T-helper 1 cell treated with Interleukin-12 subunit alpha and Interleukin-12 subunit beta and Interleukin-4 antibody, amounts not matched to agents 30 ng/mL and 1 ng/mL, for 36 hours (primary cell): Measurements from ENCODE around the gene LSAMP. TPM values are rescaled to one million over a fixed set of nuclear protein-coding genes. Genes with fewer than 3 reads are reported as not detected.

Experiments used
- intact Hi-C: fragments of 100-400 bp; cut with micrococcal nuclease; formaldehyde crosslinking; loops from one replicate; pipeline ENCODE4 v1.15.1; 2024
- total RNA-seq: library from RNA; stranded (reverse); gene quantifications from 2 replicates; pipeline ENCODE4 v1.2.3, GENCODE V29; 2022

The LSAMP gene
- not detected in 2 replicates for total RNA-seq

GRCh38 chr3:116445311-116445841, at the start of gene LSAMP:
Gene LSAMP (minus strand): TSS chr3:116445487.
- intact Hi-C loops, result no loop called here

GRCh38 chr3:116492379-116492778, 47.1 kb upstream of the LSAMP start:
- intact Hi-C loops, result no loop called here

GRCh38 chr3:116483135-116483534, 37.8 kb upstream of the LSAMP start:
- intact Hi-C loops, result no loop called here

- intact Hi-C loops, result no loop called here
These were observed 31.4 kb upstream of the LSAMP start for GRCh38 chr3:116476691-116477090.

- intact Hi-C loops, result no loop called here
These were observed 29.5 kb upstream of the LSAMP start for GRCh38 chr3:116474801-116475200.

- intact Hi-C loops, result no loop called here
These were observed 28.9 kb upstream of the LSAMP start for GRCh38 chr3:116474032-116474780.

GRCh38 chr3:116473602-116474001, 28.3 kb upstream of the LSAMP start:
- intact Hi-C loops, result no loop called here

- intact Hi-C loops, result no loop called here
These were observed 25.4 kb upstream of the LSAMP start for GRCh38 chr3:116470605-116471197.

GRCh38 chr3:116469546-116469945, 24.3 kb upstream of the LSAMP start:
- intact Hi-C loops, result no loop called here

GRCh38 chr3:116464276-116464798, 19.1 kb upstream of the LSAMP start:
- intact Hi-C loops, result no loop called here

GRCh38 chr3:116453666-116454346, 8.5 kb upstream of the LSAMP start:
- intact Hi-C loops, result no loop called here

- intact Hi-C loops, result no loop called here
These were observed 4.5 kb upstream of the LSAMP start for GRCh38 chr3:116449546-116450350.

- intact Hi-C loops, result no loop called here
These were observed 703 bp upstream of the LSAMP start for GRCh38 chr3:116445990-116446389.

GRCh38 chr3:116444819-116445310, 422 bp downstream of the LSAMP start:
- intact Hi-C loops, result no loop called here

GRCh38 chr3:116444115-116444747, 1.1 kb downstream of the LSAMP start:
- intact Hi-C loops, result no loop called here

- intact Hi-C loops, result no loop called here
These were observed 2.1 kb downstream of the LSAMP start for GRCh38 chr3:116443191-116443661.

GRCh38 chr3:116442331-116443021, 2.8 kb downstream of the LSAMP start:
- intact Hi-C loops, result no loop called here

- intact Hi-C loops, result no loop called here
These were observed 3.6 kb downstream of the LSAMP start for GRCh38 chr3:116441652-116442051.

GRCh38 chr3:116440196-116440595, 5.1 kb downstream of the LSAMP start:
- intact Hi-C loops, result no loop called here

- intact Hi-C loops, result no loop called here
These were observed 11.7 kb downstream of the LSAMP start for GRCh38 chr3:116433552-116433951.
